ENCODE data around the gene RMND1.
"Not testable (repeated sequence)": the region's sequence is repeated elsewhere in the genome, so short reads cannot be mapped to it uniquely, and the experiment has no call there.

RMND1 gene

GRCh38 chr6:151451417-151451949, 443 bp downstream of the RMND1 start:
- DNase-seq, result no peak

GRCh38 chr6:151450928-151451327, 998 bp downstream of the RMND1 start:
- not testable (repeated sequence) for DNase-seq

- no peak for DNase-seq
Observed at GRCh38 chr6:151448623-151449022, 3.3 kb downstream of the RMND1 start.

GRCh38 chr6:151447237-151447636, 4.7 kb downstream of the RMND1 start:
- no peak for DNase-seq

- no peak for DNase-seq
Observed at GRCh38 chr6:151445482-151445881, 6.4 kb downstream of the RMND1 start.

GRCh38 chr6:151443911-151444621, 7.9 kb downstream of the RMND1 start:
- no peak for DNase-seq

GRCh38 chr6:151443454-151443853, 8.5 kb downstream of the RMND1 start:
- no peak for DNase-seq

- no peak for DNase-seq
Observed at GRCh38 chr6:151442371-151442770, 9.6 kb downstream of the RMND1 start.

GRCh38 chr6:151441390-151442166, 10.3 kb downstream of the RMND1 start:
- no peak for DNase-seq

- DNase-seq, result no peak
Observed at GRCh38 chr6:151440930-151441329, 11.0 kb downstream of the RMND1 start.

- no peak for DNase-seq
Observed at GRCh38 chr6:151440498-151440897, 11.4 kb downstream of the RMND1 start.

- DNase-seq, result no peak
Observed at GRCh38 chr6:151437401-151437800, 14.5 kb downstream of the RMND1 start.

GRCh38 chr6:151436802-151437201, 15.1 kb downstream of the RMND1 start:
- no peak for DNase-seq

- DNase-seq, result no peak
Observed at GRCh38 chr6:151436300-151436699, 15.6 kb downstream of the RMND1 start.

GRCh38 chr6:151434369-151434768, 17.6 kb downstream of the RMND1 start:
- no peak for DNase-seq

GRCh38 chr6:151432651-151433050, 19.3 kb downstream of the RMND1 start:
- DNase-seq, result no peak

GRCh38 chr6:151431337-151431736, 20.6 kb downstream of the RMND1 start:
- no peak for DNase-seq

- DNase-seq, result no peak
Observed at GRCh38 chr6:151430886-151431285, 21.0 kb downstream of the RMND1 start.

GRCh38 chr6:151428093-151428735, 23.7 kb downstream of the RMND1 start:
- DNase-seq, result no peak

GRCh38 chr6:151425561-151425960, 26.4 kb downstream of the RMND1 start:
- DNase-seq, result no peak

- DNase-seq, result no peak
Observed at GRCh38 chr6:151422981-151423380, 28.9 kb downstream of the RMND1 start.

- no peak for DNase-seq
Observed at GRCh38 chr6:151417477-151417876, 34.4 kb downstream of the RMND1 start.

GRCh38 chr6:151414641-151415260, 37.2 kb downstream of the RMND1 start:
- no peak for DNase-seq

Measured in activated gamma-delta T cell treated with Interleukin-2 at 50 U/mL for 16 hours (primary cell).